Left colon (tissue), 2 donors: Measurements from ENCODE around the gene SENP6. TPM values are rescaled to one million over a fixed set of nuclear protein-coding genes. Genes with fewer than 3 reads are reported as not detected.
"Not testable (repeated sequence)": the region's sequence is repeated elsewhere in the genome, so short reads cannot be mapped to it uniquely, and the experiment has no call there.

Experiments used
- ATAC-seq: fragments of 200-7000 bp; cut with Tn5 transposase; one replicate; pipeline ENCODE4 v1.9.1; 2020; ENCODE audit warnings: mild to moderate bottlenecking, moderate library complexity
- DNase-seq, 2 donors: peaks; one replicate each; pipeline ENCODE4 v3.0.0-alpha.2; 2020
- intact Hi-C, 2 donors: fragments of 100-400 bp; cut with DNase I in 1 of 2; cut with micrococcal nuclease in 1 of 2; formaldehyde crosslinking; loops; one replicate each; pipeline versions ENCODE4 v1.11.2 to v1.14.0; 2022; cut with DNase I, micrococcal nuclease
- total RNA-seq, 2 donors: library from RNA; stranded (reverse); fragmentation: NEBNext Ultra II Directional; extraction: Animal tissue kit (Norgen Biotek cat#: 25700); gene quantifications; one replicate each; pipeline ENCODE4 v1.2.1, GENCODE V29; 2021
- donor health status: DM: no; HTN: no; CAD: no.
- donor health status: DM: yes; HTN: yes; CAD: no.

Gene SENP6
- total RNA-seq, 2 donors from 2014 or later = 65.6 to 73.9 TPM

DNA sequence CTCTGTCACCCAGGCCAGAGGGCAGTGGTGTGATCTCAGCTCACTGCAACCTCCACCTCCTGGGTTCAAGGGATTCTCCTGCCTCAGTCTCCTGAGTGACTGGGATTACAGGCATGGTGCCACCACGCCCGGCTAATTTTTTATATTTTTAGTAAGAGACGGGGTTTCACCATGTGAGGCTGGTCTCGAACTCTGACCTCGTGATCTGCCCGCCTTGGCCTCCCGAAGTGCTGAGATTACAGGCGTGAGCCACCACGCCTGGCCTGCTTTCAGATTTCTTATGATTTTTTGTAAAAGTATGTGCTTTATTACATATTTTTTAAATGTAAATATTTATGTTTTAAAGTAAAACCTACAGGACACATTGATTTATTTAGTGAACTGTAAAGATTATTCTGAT, 26.0 kb downstream of the SENP6 start:
- ATAC-seq, DNase-seq, intact Hi-C loops: not testable (repeated sequence)

DNA sequence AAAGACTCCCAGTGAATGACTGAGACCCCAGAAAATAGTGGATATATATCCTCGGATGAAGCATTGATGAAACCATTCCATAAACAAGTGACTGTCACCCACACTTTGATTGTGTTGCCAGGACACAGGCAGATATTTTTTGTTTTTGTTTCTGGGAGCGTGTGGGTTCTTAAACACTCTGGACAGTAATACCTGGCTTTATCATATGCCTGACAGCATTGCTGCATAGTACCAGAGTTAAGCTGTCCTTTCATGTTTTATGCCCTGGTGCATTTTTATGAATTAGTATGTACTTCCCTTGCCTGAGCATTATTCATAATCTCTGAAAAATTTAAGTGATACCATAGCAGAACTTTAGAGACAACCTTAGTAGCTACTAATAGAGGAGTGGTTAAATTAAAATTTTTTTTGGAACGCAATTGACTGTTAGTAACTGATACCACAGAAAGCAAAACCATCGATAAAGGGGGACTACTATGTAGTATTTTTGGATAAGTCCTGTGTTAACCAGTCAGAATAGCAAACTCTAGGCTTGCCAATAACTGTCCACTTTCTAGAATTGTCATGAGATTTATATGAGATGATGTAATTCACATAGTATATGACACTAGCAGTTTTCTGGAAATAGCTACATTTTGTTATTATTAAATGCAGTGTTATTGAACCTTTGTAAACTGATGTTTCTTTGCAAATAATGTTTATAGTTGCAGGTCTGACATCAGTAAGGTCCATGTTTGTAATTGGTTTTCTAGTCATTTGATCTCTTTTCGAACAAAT, 30.4 kb downstream of the SENP6 start:
- DNase-seq (no peak), ATAC-seq (no peak)
- intact Hi-C loops = no loop called here

DNA sequence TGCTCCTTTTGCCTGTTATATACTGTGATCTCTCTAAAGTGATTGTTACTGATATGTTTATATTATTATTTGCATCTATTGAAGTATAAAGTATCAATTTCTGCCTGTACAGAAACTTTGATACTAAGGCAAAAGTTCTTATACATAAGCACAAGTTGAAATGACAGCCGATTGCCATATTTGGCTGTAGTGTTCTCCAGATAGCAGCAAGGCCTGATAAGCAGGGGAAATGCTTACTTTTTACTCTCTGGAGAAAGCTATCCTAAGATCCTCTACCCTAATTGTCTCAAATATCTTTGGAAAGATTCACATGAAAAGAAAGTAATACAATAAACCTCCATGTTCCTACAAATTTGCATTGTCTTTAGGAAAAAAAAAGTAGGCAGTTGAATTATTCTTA, 31.4 kb downstream of the SENP6 start:
- ATAC-seq = no peak
- no peak for DNase-seq
- intact Hi-C loops = no loop called here

DNA sequence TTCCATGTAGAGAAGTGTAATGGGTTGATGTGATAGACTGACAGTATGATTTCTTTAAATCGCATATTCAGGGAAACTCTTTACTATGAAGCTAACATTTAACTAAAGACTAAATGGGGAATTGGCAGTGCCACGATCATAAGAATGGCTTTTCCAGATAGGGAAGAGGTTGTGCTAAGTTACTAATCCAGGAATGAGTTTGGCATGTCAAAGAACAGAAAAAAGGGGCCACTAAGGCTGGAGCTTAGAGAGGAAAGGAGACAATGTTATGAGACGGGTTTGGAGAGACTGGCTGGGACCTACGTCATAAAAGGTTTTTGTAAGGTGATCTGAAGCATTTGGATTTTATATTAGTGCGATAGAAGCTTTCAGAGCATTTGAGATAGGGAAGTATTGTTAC, 40.6 kb downstream of the SENP6 start:
- DNase-seq (no peak), ATAC-seq (no peak)
- intact Hi-C loops = no loop called here

DNA sequence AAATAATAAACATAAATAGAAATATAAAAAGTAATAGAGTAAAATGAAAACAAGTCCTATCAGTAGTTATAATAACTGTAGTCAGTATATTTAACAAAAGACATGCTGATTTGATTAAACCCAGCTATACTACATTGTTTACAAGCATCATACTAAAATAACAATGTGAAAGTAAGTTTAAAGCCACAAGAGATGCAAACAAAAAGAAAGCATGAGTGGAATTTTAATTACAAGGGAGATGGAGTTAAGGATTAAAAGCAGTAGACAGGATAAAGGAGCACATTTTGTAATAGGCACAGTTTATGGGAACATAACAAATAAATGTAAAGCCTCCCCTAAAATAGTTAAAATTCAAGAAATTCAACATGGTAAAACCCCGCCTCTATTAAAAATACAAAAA, 41.5 kb downstream of the SENP6 start:
- intact Hi-C loops = no loop called here
- no peak for ATAC-seq
- DNase-seq = no peak

DNA sequence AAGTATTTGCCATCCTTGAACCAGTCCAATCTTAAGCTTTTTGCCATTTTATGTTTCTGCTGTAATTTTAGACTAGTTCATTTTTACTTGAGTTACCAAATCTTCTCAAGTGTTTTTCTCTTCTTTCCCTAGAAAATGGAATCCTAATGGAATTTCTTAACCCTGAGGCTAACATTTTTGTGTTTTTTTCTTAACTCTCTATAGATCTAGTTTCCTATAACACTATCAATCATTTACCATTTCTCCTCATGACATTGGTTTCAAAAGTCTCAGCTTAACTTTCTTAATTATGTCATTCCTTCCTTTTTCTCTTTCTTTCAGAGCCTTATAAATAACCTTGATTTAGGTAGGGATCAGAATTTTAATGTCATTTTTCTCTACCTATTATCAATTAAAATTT, 54.8 kb downstream of the SENP6 start:
- DNase-seq (no peak), ATAC-seq (no peak)
- intact Hi-C loops = no loop called here

DNA sequence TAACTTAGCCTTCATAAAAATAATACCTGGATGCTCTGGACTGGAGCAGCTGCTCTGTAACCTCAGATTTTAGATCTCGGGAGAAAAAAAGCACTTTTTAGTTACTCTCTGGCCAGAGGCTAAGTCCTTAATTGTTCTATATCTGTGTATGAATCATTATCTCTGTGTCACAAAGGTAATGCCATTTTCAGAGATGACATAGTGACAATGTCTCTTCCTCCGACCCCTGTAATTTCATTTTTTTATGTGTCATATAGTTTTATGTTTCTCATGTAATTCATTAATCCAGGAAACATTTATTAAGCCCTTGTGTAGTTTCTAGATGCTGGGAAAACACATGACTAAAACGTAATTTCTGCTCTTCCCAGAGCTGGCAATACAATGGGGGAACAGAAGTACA, 55.6 kb downstream of the SENP6 start:
- DNase-seq (no peak), ATAC-seq (peak; percentile 77)
- intact Hi-C loops = no loop called here

DNA sequence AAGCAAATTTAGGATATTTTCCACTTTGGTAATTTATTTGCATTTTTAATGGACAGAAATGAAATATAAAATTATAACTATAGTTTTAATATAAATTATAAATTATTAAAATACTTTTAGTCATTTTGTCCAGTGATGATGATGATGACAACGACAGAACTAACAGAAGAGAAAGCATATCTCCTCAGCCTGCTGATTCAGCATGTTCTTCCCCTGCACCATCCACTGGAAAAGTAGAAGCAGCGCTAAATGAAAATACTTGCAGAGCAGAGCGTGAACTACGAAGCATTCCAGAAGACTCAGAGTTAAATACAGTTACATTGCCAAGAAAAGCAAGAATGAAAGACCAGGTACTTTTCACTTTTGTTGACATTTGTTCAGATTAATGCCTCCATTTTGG, 64.9 kb downstream of the SENP6 start:
- DNase-seq (no peak), ATAC-seq (no peak)
- intact Hi-C loops = no loop called here

DNA sequence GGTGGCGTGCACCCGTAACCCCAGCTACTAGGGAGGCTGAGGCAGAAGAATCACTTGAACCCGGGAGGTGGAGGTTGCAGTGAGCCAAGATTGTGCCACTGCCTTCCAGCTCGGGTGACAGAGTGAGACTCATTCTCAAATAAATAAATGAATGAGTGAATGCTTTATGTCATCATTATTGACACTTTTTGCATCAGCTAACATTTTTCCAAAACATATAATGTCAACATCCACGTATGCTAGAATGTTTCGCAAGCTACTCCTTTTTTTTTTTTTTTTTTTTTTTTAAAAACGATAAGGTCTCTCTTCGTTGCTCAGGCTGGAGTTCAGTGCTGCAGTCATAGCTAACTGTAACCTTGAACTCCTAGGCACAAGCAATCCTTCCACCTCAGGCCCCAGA, 72.2 kb downstream of the SENP6 start:
- intact Hi-C loops = no loop called here
- ATAC-seq = no peak
- DNase-seq = no peak

DNA sequence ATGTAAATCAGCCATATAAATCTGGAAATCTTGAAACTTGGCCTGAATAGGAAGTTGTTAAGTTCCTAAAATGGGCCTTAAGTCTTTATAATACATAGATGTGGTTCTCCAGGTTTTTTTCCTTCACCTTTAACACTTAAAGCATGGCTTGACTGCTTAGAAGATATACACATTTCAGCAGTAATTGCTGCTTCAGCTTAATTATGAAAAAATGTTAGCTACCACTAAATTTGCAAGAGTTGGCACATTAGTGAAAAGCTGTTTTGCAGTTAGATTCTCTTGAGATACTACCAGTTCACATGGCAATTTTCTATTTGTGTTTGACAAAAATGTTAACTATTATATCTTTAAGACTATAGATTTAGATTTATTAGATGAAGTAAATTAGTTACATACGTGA, 74.7 kb downstream of the SENP6 start:
- intact Hi-C loops = no loop called here
- DNase-seq (no peak), ATAC-seq (no peak)

DNA sequence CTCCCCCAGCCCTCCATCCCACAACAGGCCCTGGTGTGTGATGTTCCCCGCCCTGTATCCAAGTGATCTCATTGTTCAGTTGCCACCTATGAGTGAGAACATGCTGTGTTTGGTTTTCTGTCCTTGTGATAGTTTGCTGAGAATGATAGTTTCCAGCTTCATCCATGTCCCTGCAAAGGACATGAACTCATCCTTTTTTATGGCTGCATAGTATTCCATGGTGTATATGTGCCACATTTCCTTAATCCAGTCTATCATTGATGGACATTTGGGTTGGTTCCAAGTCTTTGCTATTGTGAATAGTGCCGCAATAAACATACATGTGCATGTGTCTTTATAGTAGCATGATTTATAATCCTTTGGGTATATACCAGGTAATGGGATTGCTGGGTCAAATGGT, 80.9 kb downstream of the SENP6 start:
- intact Hi-C loops, ATAC-seq: not testable (repeated sequence)

DNA sequence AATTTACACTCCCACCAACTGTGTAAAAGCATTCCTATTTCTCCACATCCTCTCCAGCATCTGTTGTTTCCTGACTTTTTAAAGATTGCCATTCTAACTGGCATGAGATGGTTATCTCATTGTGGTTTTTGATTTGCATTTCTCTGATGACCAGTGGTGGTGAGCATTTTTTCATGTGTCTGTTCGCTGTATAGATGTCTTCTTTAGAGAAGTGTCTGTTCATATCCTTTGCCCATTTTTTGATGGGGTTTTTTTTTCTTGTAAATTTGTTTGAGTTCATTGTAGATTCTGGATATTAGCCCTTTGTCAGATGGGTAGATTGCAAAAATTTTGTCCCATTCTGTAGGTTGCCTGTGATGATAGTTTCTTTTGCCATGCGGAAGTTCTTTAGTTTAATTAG, 81.3 kb downstream of the SENP6 start:
- intact Hi-C loops, DNase-seq, ATAC-seq: not testable (repeated sequence)

More for the DNA sequence above, 80.9 kb downstream of the SENP6 start:
- not testable (repeated sequence) for DNase-seq

DNA sequence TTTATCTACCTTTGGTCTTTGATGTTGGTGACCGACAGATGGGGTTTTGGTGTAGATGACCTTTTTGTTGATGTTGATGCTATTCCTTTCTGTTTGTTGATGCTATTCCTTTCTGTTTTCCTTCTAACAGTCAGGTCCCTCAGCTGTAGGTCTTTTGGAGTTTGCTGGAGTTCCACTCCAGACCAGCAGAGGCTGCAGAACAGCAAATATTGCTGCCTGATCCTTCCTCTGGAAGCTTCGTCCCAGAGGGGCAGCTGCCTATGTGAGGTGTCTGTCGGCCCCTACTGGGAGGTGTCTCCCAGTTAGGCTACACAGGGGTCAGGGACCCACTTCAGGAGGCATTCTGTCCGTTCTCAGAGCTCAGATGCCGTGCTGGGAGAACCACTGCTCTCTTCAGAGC, 85.9 kb downstream of the SENP6 start:
- not testable (repeated sequence) for DNase-seq, ATAC-seq

DNA sequence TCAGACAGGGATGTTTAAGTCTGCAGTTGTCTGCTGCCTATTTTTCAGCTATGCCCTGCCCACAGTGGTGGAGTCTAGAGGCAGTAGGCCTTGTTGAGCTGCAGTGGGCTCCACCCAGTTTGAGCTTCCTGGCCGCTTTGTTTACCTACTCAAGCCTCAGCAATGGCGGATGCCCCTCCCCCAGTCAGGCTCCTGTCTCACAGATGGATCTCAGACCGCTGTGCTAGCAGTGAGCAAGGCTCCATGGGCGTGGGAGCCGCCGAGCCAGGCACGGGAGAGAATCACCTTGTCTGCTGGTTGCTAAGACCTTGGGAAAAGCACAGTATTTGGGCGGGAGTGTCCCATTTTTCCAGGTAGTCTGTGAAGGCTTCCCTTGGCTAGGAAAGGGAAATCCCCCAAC, 86.3 kb downstream of the SENP6 start:
- DNase-seq = peak in 1 of 2 donors; percentile 27
- intact Hi-C loops, ATAC-seq: not testable (repeated sequence)

More for the DNA sequence above, 85.9 kb downstream of the SENP6 start:
- intact Hi-C loops = not testable (repeated sequence)

DNA sequence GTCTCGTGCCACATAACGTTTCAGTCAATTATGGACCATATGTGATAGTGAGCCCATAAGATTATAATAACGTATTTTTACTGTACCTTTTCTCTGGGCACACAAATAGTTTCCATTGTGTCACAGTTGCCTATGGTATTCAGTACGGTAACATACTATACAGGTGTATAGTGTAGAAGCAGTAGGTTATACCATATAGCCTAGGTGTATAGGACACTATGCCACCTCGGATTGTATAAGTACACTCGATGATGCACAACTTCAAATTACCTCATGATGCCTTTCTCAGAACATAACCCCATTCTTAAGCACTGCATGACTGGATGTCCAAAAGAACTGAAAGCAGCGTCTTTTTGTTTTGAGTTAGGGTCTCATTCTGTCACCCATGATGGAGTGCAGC, 87.9 kb downstream of the SENP6 start:
- intact Hi-C loops = no loop called here
- DNase-seq (no peak), ATAC-seq (no peak)

DNA sequence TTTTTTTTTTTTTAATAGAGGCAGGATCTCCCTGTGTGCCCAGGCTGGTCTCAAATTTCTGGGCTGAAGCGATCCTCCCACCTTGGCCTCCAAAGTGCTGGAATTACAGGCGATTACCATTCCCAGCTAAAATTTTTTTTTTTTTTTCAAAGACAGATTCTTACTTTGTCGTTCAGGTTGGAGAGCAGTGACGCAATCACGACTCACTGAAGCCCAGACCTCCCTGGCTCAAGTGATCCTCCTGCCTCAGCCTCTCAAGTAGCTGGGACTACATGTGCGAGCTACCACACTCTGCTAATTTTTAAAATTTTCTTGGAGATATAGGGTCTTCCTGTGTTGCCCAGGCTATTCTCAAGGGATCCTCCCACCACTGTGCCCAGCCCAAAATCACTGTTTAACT, 89.3 kb downstream of the SENP6 start:
- intact Hi-C loops = no loop called here
- ATAC-seq (no peak), DNase-seq (no peak)

DNA sequence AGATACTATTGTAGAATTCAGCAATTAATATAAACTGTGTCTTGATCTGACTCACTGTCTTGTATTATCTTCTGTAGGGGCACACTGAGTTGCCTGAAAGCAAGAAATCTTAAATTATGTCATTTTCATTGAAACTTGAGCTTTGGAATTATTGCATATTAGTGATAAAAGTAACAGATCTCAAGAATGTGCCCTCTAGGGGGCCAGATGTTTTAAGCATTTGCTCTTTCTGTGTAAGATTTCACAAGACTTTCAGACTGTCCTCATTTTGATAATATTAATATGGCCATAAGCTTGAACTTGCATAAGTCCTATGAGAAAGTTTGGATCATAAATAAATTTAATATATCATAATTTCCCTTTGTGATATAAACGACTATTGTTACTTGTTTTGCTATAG, 91.9 kb downstream of the SENP6 start:
- intact Hi-C loops = no loop called here
- DNase-seq (no peak), ATAC-seq (no peak)

DNA sequence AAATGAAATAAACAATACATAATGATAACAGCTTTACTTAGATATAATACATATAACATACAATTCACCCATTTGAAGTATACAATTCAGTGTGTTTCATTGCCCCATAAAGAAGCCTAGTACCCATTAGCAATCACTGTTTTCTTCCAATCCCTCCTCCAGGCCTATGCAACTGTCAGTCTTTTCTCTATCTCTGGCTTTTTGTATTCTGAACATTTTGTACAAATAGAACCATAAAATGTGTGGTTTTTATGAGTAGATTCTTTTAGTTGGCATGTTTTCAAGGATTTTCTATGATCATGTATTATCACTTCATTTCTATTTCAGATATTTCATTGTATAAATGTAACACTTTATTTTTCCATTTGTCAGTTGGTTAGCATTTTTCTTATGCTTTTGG, 92.7 kb downstream of the SENP6 start:
- intact Hi-C loops = no loop called here
- DNase-seq (no peak), ATAC-seq (no peak)

DNA sequence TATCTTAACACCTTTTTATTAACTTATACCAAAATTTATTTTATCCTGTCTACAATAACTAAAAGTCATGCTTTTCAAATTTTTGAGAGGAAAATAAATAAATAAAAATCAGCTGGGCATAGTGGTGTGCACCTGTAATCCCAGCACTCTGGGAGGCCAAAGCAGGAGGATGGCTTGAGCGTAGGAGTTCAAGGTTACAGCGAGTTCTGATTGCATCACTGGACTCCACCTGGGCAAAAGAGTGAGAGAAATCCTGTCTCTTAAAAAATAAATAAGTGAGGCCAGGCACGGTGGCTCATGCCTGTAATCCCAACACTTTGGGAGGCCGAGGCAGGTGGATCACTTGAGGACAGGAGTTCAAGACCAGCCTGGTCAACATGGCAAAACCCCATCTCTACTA, 106.7 kb downstream of the SENP6 start:
- DNase-seq, ATAC-seq, intact Hi-C loops: not testable (repeated sequence)

DNA sequence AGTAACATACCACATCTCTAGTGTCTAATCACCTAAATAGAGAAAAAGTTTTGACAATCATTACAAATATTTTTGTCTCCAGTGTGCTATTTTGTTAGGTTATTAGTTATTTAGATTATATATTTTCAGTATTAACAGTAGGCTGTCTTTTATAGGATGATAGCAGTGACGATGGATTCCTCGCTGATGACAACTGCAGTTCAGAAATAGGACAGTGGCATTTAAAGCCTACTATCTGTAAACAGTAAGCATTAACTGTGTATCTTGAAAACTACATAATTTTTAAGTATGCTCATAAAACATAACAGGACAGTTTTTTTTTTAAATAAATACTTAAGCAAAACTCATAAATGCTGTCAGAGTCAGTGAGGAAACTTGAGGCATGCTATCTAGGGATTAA, 109.5 kb downstream of the SENP6 start:
- intact Hi-C loops = no loop called here
- ATAC-seq (no peak), DNase-seq (no peak)

DNA sequence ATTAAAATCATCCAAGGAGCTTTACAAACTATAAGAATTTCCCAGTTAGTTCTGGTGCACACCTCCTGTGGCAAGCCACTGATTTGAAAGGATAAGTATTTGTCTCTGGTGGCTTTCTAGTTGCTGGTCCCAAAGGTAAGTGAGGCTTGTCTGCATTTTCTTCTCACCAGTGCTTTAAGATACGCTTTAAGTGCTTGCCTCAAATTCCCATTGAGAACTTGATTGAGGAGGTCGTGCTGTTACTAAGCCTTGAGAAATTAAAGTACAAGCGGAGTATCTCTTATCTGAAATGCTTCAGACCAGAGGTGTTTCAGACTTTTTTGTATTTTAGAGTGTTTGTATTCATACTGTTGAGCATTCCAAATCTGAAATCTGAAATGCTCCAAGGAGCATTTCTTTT, 117.5 kb downstream of the SENP6 start:
- DNase-seq (no peak), ATAC-seq (no peak)
- intact Hi-C loops = no loop called here
